SIG-M5 (cell line): ENCODE measurements around the gene IKZF5.

Experiments
- DNase-seq: peaks from one replicate; lab custom pipeline; 2025; lab: John Stamatoyannopoulos, UW

Gene IKZF5

GRCh38 chr10:122980209-122981065, 28.2 kb downstream of the IKZF5 start, which contains the start of gene PSTK:
TSS of gene PSTK (plus strand) at chr10:122980401. CDS start at chr10:122980480, 79 bp downstream.
- peak; percentile 3 for DNase-seq

- no peak for DNase-seq
Measured at GRCh38 chr10:122974543-122975064, 34.0 kb downstream of the IKZF5 start.

GRCh38 chr10:122974023-122974422, 34.6 kb downstream of the IKZF5 start:
- DNase-seq: no peak

GRCh38 chr10:122968698-122969097, 39.9 kb downstream of the IKZF5 start:
- DNase-seq: no peak

- no peak for DNase-seq
Measured at GRCh38 chr10:122966879-122967278, 41.7 kb downstream of the IKZF5 start.

DNA sequence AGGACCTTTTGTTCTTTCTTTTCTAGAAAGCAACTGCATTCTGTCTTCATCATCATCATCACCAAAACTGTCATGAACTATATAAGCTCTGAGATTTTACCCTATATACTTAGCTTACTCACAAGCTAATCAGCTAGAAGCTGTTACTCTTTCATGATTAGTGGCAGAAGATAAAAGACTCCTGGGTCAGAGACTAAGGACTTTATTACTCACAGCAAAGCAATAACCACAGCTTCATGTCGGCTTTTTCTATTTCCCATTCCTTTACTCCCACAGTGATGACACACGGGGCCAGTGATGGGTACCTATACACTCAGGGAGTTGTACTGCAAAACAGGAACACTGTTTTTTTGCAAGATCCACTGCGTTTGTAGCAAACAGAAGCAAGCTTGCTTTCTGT, 46.2 kb downstream of the IKZF5 start:
- no peak for DNase-seq

DNA sequence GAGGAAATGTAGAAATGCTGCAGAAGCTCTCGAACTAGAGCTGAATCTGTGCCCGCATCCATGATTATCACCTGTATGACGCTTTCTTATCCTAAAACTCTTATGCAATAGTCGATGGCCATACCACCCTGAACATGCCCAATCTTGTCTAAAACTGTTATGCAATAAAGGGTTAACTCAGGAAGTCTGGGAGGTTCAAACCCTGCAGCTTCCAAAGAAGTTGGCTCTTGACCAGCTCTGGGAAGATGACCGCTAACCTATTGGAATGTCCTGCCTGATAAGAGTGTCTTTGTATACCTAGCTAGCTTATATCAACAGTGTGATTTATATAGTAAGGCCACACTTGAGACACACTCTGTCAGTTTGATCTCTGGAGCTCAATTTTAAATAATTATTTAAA, 51.1 kb downstream of the IKZF5 start:
- no peak for DNase-seq

- no peak for DNase-seq
Measured at GRCh38 chr10:122955892-122956291, 52.7 kb downstream of the IKZF5 start.

GRCh38 chr10:122954731-122955050, 53.9 kb downstream of the IKZF5 start:
- no peak for DNase-seq

DNA sequence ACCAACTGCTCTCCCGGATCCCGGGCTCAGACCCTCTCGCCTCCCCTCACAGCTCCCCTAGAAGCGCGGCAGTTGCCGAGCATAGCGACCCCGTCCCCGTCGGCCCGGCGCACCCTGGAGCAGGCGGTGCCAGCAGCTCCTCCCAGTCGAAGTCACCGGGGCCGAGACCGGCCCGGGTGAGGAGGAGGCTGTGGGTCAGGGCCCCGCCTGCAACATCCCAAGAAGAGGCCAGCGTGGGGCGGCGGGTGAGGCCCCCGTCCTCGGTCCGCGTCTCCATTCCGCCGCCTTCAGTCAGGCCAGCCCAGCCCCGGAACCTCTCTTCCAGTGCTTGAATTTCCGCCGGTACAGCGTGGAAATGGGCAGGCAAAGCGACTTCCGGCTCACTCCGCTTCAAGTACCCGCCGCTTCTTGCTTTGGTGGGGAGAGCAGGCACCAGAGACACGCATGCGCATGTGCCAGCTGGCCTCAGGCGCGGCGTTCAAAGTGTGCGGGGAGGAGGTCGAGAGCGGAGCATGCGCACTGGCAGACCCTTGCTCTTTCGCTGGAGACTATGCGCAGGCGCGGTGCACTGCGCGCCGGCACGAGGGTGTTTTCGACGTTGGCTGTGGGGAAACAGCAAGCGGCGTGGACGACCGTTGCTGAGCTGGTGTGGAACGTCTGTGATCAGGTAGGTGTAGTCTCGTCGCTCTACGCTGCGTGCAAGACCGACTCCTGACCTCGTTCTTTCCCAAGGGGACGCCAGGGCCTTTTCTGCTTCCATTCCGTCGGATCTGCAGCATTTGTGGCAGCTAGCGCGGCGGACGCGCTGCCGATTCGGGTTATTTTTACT, 54.5 kb downstream of the IKZF5 start, which contains the start of gene C10orf88:
C10orf88 (minus strand) TSS at position 326 of the 829 bp plus-strand sequence; CDS start at position 277, 49 bp downstream.
- DNase-seq: peak; percentile 89

DNA sequence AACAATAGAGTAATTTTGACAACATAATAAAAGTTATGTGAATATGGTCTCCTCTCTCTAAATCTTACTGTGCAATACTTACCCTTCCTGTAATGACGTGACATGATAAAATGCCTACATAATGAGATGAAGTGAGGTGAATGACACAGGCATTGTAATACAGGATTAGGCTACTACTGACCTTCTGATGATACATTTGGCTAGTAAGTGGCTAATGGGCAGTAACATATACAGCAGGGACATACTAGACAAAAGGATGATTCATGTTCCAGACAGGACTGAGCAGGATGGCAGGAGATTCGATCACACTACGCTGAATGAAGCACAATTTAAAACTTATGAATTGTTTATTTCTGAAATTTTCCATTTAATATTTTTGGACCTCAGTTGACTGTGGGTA, 59.3 kb downstream of the IKZF5 start:
- DNase-seq: no peak
